Endometrial microvascular endothelial cells (primary cell): ENCODE results near the gene ZNF274. TPM values are rescaled to one million over a fixed set of nuclear protein-coding genes. Genes with fewer than 3 reads are reported as not detected.
"Not testable (repeated sequence)": the region's sequence is repeated elsewhere in the genome, so short reads cannot be mapped to it uniquely, and the experiment has no call there.

Experiments used
- in situ Hi-C: cut with HindIII; loops from 2 replicates; pipeline ENCODE4 v1.10.0; 2017; ENCODE audit warnings: low sequenced_read_pairs, low pct_unique_long_range_greater_than_20kb; ENCODE audit errors: inconsistent ontology term
- total RNA-seq: library from RNA; depleted of rRNA; stranded (reverse); fragments of >200 nt; gene quantifications from one replicate; pipeline ENCODE4 v1.2.3, GENCODE V29; 2015; ENCODE audit errors: inconsistent ontology term

ZNF274 gene
- total RNA-seq, 1 donor from 2014 or later = 13.9 TPM

DNA sequence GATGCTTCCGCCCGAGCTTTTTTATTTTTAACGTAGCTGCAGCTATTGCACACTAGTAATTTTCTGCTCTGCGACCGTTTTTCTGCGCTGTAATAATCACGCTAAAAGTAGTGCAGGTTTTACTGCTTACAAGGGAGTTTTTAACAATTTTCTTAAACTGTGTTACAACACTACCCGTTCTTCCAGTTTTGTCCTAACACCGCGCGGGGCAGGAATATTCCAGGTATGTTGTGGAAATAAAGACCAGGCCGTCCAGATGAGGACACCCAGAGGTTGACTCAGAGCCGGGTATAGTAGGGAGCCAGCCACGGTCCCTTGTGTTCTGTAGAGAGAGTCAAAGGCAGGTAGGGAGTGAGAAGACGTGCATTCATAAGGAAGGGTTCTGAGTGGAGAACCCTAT is 21.7 kb downstream of the ZNF274 start:
- in situ Hi-C loops = no loop called here

DNA sequence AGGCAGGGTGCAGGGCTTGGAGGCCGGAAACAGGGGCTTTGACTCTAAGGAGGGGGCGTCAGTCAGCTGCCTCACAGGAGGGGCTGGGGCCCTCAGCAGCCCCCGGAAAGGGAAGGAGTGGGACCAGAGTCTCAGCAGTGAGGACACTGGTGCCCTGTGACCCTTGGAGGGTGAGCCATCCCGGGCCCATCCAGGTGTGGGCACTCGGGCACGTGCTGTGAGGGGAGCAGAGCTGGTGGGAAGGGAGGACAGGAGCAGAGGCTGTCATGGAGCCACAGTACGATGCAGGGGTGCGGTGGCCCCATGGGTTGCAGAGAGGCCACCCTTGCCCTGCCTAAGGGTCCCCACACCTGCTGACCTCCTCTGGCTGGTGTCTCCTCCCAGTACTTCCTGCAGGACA is 26.7 kb downstream of the ZNF274 start:
- in situ Hi-C loops = no loop called here

DNA sequence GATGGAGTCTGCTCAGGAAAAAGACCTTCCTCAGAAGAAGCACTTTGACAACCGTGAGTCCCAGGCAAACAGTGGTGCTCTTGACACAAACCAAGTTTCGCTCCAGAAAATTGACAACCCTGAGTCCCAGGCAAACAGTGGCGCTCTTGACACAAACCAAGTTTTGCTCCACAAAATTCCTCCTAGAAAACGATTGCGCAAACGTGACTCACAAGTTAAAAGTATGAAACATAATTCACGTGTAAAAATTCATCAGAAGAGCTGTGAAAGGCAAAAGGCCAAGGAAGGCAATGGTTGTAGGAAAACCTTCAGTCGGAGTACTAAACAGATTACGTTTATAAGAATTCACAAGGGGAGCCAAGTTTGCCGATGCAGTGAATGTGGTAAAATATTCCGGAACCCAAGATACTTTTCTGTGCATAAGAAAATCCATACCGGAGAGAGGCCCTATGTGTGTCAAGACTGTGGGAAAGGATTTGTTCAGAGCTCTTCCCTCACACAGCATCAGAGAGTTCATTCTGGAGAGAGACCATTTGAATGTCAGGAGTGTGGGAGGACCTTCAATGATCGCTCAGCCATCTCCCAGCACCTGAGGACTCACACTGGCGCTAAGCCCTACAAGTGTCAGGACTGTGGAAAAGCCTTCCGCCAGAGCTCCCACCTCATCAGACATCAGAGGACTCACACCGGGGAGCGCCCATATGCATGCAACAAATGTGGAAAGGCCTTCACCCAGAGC is 29.6 kb downstream of the ZNF274 start:
- in situ Hi-C loops = no loop called here

DNA sequence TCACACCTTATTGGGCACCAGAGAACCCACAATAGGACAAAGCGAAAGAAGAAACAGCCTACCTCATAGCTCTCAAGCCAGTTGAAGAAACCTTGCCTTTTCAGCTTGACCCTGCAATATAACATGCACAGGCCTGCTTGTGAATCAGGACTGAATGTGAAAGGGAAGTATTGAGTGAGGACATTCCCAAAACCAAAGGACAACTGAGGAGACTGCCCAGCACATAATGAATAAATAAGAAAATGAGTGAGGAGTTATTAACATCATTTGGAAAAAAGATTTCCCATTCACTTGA is 30.2 kb downstream of the ZNF274 start:
- in situ Hi-C loops = no loop called here

DNA sequence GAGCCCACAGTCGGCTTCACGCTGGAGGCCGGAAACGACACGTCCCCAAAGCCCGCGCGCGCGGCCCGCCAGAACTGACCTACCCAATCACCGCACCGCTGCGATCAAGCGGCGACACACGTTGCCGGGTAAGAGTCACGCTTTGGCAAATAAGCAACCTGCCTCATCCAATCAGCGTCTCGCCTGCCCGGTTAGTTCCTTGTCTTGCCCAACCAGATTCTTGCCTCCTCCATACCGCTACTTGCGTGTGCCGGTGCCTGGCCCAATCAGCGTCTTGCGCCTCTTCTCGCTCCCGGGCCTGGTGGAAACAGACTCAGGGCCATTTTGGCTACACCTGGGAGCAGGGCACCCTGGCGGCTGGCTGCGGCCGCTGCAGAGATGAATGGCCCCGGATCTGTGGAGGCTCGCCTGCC is 34.2 kb downstream of the ZNF274 start:
- in situ Hi-C loops = no loop called here

DNA sequence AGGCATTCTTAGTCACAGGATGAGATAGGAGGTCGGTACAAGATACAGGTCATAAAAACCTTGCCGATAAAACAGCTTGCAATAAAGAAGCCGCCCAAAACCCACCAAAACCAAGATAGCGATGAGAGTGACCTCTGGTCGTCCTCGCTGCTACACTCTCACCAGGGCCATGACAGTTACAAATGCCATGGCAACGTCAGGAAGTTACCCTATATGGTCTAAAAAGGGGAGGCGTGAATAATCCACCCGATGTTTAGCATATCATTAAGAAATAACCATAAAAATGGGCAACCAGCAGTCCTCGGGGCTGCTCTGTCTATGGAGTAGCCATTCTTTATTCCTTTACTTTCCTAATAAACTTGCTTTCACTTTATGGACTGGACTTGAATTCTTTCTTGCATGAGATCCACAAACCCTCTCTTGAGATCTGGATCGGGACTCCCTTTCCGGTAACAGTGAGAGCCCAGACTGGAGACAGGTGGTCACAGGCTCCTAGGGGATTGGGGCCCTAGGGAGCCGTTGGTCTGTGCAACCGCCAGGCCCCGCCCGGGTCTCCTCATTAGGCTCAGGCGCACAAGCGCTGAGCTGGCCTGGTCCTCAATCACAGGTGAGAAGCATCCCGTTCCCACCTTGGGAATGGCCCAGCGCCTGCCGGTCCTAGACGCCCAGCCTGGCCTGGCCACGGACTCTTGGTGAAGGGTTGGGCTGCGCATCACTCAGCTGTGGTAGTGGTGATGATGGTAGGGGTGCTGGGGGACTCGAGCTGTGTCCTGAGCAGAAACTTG is 34.9 kb downstream of the ZNF274 start:
- in situ Hi-C loops = no loop called here

DNA sequence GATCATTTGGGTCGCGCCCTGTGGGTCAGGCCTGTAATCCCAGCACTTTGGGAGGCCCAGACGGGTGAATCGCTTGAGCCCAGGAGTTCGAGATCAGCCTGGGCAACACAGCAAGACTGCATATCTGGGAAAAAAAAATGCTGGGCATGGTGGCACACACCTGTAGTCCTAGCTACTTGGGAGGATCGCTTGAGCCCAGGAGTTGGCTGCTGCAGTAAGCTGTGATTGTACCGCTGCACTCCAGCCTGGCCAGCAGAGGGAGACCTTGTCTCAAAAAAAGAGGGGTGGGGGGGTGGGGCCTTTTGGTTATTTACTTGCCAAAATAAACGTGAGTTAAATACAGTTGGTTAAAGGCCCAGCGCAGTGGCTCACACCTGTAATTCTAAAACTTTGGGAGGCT is 36.0 kb downstream of the ZNF274 start:
- in situ Hi-C loops = no loop called here

DNA sequence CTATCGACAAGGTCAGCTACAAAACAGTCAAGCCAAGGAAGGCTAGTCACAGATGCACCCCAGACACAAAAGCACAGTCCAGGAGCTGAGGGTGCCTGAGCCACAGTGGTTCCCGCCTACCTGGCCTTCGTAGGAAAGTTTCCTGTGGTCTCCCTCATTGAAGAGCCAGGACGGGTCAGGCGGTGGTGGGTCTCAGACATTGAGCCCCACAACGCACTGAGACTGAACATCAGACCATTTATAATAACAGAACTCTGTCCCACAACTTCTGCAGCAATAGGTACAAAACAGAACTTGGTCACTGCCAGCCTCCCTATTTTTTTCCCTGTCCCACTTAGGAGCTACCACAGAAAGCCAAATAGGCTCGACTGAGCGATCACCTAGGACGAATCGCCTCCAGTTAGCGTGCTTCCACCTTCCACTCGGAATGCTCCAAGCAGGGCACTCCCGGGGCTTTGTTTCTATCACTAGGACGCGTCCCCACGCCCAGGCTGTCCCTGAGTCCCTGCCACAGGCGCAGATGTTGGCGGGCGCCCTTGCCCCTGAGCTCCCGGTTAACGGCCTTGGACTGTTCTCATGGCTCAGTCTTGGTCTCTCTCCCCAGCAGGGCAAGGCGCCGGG is 45.2 kb downstream of the ZNF274 start:
- in situ Hi-C loops = loop anchor here (10.0 kb wide), 1 partner anchor 47 kb away; the partner anchor contains the start of gene ZNF8

DNA sequence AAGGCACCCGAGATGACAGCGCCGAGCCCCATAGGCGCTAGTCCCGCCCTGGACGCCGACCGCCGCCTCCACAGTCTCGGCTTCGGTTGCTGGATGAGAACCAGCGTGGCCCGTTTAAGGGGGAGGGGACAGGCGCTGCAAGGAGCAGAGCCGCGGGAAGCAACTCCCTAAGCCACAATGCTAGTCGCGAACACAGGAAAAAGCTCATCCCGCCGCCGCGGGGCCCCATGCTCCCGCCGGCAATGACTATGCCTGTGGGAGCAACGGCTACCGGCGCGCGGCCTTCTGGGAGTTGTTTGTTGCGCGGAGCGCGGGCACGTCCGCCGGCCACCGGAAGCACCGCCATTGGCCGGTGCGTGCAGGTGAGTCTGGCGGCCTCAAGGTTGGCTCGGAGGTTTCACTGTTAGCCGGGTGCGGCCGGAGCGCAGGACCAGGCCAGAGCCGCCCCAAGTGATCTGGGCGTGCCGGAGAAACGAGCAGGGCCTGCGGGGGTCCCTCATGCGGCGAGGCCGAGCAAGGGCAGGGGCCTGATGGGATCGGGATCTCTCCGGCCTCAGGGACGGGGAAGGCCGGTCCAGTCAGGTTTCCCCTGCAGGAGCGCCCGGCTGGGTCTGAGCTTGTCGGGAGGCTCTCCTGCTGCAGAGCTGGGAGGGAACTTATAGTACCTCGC is 45.9 kb downstream of the ZNF274 start, which contains the start of gene ZNF544:
Gene ZNF544 (plus strand): TSS at position 330 of the 670 bp plus-strand sequence. CDS start 15,110 bp downstream, outside the sequence.
- in situ Hi-C loops = loop anchor here (10.0 kb wide), 1 partner anchor 46 kb away; the partner anchor contains the start of gene ZNF8

DNA sequence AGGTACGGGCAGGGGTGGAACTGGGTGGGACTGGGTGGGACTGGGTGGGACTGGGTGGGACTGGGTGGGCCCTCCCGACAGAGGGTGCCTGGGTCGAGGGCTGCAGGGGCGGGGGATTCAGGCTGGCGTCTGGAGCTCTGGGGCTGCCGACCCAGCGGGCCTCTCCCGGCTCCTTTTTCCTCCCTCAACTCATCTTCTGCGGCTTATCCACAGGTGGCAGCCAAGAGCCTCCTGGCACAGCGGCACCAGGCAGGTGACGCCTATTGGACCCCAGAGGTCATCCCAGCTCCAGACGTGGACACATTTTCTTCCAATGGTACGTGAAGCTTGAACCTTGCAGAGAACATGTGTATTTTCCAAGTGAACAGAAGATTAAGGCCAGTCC is 46.4 kb downstream of the ZNF274 start:
- in situ Hi-C loops = loop anchor here (10.0 kb wide), 1 partner anchor 46 kb away; the partner anchor contains the start of gene ZNF8

DNA sequence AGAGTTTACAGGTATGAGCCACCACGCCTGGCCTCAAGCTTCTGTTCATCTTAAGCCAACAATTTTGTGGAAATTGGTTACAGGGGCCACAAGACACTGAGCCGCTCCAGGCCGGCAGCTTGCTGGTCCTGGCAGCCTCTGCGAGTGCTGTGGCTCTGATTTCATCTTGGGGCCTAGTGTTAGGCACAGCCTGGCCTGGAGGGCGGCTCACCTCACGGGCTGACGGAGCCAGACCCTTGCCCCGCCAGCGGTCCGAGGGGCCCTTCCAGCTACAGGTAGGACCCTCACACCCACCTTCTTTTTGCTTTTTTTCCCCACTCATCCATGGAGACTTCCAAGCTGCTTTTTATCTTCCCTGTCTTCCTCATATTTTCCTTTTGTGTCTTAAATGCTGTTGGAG is 54.5 kb downstream of the ZNF274 start:
- in situ Hi-C loops = no loop called here

DNA sequence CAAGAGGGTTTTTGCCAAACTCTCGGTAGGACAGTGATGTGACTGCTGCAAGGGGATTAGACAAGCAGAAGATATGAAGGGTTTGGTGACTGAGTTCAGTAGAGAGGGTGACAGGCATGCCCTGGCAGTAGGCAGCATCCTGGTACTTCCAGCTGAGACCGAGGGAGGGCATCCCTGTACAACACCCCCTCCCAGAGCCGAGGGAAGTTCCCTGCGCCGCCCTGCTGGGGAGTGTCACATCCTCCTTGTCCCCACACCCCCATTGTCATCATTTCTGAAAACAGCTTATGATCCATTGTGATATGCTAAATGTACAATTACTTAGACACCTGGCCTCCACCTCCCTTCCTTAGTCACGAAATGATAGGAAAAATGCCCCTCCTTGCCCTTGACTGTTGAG is 60.5 kb downstream of the ZNF274 start:
- in situ Hi-C loops = no loop called here

DNA sequence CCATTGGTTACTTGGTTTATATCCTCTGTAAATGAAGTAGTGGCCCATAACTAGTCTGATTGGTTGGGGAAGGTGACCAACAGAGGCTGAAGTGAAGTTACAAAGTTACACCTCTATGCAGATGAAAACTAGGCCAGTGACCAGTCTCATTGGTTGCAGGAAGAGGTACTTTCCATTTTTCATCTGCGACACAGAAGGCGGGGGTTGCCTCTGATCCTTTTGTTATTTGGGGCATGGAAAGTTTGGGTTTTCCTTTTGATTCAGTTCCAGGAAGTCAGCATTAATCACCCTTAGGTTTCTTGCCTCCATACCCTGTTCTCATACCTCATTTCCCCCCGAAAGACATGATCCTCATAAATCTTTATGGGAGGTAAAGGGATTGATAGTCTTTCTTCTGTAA is 66.0 kb downstream of the ZNF274 start:
- in situ Hi-C loops = no loop called here

DNA sequence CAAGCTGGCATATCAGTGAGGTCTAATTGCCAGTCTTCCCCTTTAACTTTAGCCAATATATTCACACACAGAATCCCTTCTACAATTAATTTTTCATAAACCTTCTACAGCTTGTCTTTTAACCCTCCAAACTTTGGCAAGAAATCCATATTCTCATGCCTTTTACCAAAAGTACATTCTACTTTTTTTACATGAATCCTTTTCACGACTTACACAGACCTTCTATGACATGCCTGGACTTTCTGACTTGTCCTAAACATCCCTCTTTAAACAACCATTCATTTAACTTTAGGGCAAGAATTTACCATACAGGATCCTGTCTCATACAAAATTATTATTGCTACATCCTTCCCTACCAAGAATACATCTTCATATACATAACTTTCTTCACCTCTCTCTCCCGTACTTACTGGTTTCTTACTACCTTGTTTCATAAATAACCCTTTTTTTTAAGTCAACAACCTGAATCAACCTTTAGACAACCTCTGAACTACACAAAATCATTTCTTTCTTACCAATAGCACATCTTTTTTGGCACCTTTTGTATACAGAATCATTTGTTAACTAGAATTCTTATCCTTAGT is 69.3 kb downstream of the ZNF274 start:
- in situ Hi-C loops = no loop called here

DNA sequence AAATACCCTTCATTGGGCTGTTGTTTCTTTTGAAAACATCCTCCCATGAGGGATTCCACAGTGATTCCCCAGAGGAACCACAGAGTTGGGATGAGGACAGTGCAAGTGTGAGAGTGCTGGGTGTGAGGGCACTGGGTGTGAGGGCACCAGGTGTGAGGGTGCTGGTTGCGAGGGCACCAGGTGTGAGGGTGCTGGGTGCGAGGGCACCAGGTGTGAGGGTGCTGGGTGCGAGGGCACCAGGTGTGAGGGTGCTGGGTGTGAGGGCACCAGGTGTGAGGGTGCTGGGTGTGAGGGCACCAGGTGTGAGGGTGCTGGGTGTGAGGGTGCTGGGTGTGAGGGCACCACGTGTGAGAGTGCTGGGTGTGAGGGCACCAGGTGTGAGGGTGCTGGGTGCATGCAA is 75.4 kb downstream of the ZNF274 start:
- in situ Hi-C loops = not testable (repeated sequence)

DNA sequence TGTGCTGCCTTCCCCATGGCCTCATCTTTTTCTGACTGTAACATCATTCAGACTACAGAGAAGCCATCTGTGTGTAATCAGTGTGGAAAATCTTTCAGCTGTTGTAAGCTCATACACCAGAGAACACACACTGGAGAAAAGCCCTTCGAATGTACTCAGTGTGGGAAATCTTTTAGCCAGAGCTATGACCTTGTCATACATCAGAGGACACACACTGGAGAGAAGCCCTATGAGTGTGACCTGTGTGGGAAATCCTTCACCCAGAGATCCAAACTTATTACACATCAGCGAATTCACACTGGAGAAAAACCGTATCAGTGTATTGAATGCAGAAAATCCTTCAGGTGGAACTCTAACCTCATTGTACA is 78.7 kb downstream of the ZNF274 start:
- in situ Hi-C loops = no loop called here

DNA sequence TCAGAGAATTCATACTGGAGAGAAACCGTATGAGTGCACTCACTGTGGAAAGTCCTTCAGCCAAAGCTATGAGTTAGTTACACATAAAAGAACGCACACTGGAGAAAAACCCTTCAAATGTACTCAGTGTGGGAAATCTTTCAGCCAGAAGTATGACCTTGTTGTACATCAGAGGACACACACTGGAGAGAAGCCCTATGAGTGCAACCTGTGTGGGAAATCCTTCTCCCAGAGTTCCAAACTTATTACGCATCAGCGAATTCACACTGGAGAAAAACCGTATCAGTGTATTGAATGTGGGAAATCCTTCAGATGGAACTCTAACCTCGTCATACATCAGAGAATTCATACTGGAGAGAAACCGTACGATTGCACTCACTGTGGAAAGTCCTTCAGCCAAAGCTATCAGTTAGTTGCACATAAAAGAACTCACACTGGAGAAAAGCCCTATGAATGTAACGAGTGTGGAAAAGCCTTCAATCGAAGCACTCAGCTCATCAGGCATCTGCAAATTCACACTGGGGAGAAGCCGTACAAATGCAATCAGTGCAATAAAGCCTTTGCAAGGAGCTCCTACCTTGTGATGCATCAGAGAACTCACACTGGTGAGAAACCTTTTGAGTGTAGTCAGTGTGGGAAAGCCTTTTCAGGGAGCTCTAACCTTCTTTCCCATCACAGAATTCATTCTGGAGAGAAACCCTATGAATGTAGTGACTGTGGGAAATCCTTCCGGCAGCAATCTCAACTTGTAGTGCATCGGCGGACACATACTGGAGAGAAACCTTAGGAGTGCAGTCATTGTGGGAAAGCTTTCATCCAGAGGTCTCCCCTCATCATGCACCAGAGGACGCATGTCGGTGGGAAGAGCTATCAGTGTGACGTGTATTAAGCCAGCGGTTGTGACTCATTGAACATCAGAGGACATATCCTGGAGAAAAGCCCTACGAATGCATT is 79.4 kb downstream of the ZNF274 start:
- in situ Hi-C loops = no loop called here

DNA sequence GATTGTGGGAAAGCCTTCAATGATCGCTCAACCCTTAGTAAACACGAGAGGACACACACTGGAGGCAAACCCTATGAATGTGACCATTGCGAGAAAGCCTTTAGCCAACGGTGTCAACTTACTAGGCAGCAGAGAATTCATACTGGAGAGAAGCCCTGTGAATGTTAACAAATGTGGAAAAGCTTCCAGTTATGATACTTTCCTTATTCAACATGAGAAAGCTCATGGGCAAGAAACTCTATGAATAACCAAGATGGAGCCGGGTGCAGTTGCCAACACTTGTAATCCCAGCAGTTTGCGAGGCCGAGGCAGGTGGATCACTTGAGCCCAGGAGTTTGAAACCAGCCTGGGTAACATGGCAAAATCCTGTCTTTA is 80.0 kb downstream of the ZNF274 start:
- in situ Hi-C loops = no loop called here
